CD14-positive monocyte (primary cell): ENCODE data around the gene CENPH. TPM values are rescaled to one million over a fixed set of nuclear protein-coding genes. Genes with fewer than 3 reads are reported as not detected.

Experiments
- DNase-seq, 3 donors: peaks; one replicate each; pipeline ENCODE4 v3.0.0-alpha.2; 2011 to 2022
- H2AFZ ChIP-seq: 2 replicates; pipeline ENCODE4 v1.6.0; 2012; ENCODE audit warnings: mild to moderate bottlenecking, low read depth, low read length, inconsistent platforms; ENCODE audit not compliant: insufficient read depth, poor library complexity, severe bottlenecking
- H3K27ac ChIP-seq, 2 donors: 1 replicate in 1 of 2; 2 replicates in 1 of 2; pipeline ENCODE4 v1.5.1; 2012 to 2013; ENCODE audit warnings: low read length in 2 of 2, control low read depth in 1 of 2, inconsistent platforms in 1 of 2, low read depth in 1 of 2, mild to moderate bottlenecking in 1 of 2
- H3K27me3 ChIP-seq, 2 donors: one replicate each; pipeline versions ENCODE4 v1.6.0 to v1.6.1; 2011 to 2013; ENCODE audit warnings: low read length in 2 of 2; ENCODE audit not compliant: control insufficient read depth in 2 of 2, insufficient read depth in 2 of 2
- H3K36me3 ChIP-seq, 2 donors: replicated peaks in 1 of 2; 1 replicate in 1 of 2; 2 replicates in 1 of 2; pipeline versions ENCODE4 v1.5.1 to v1.6.1; 2012 to 2013; ENCODE audit warnings: low read length in 2 of 2, control low read depth in 1 of 2, inconsistent platforms in 1 of 2, mild to moderate bottlenecking in 1 of 2; ENCODE audit not compliant: insufficient read depth in 2 of 2, control insufficient read depth in 1 of 2
- H3K4me1 ChIP-seq, 2 donors: 1 replicate in 1 of 2; 2 replicates in 1 of 2; pipeline versions ENCODE4 v1.5.1 to v1.6.1; 2012 to 2013; ENCODE audit warnings: low read length in 2 of 2, control low read depth in 1 of 2, inconsistent platforms in 1 of 2, mild to moderate bottlenecking in 1 of 2, moderate library complexity in 1 of 2; ENCODE audit not compliant: insufficient read depth in 2 of 2, control insufficient read depth in 1 of 2
- H3K4me2 ChIP-seq: replicated peaks from 2 replicates; pipeline ENCODE3; 2012; ENCODE audit warnings: low read length, moderate library complexity, mild to moderate bottlenecking; ENCODE audit not compliant: poor library complexity, severe bottlenecking; ENCODE audit errors: extremely low read depth
- H3K4me3 ChIP-seq, 3 experiments: fragments of 200-600 bp in 1 of 3; sonication (generic) in 1 of 3; replicated peaks in 1 of 3; 1 replicate in 2 of 3; 2 replicates in 1 of 3; pipeline ENCODE4 v1.5.1; 2011 to 2013; ENCODE audit warnings: low read length in 3 of 3, mild to moderate bottlenecking in 3 of 3, control low read depth in 2 of 3, low read depth in 2 of 3, inconsistent platforms in 1 of 3, moderate library complexity in 1 of 3
- H3K79me2 ChIP-seq: 2 replicates; pipeline ENCODE4 v1.6.0; 2012; ENCODE audit warnings: mild to moderate bottlenecking, control low read depth, inconsistent platforms, low read length, moderate library complexity; ENCODE audit not compliant: insufficient read depth
- H3K9ac ChIP-seq: 2 replicates; pipeline ENCODE4 v1.6.0; 2017; ENCODE audit warnings: low read length, mild to moderate bottlenecking; ENCODE audit not compliant: insufficient read depth, poor library complexity, severe bottlenecking
- H3K9me3 ChIP-seq, 2 donors: replicated peaks in 1 of 2; 1 replicate in 1 of 2; 2 replicates in 1 of 2; pipeline versions ENCODE4 v1.5.1 to v1.6.1; 2012 to 2013; ENCODE audit warnings: low read length in 2 of 2, control low read depth in 1 of 2; ENCODE audit not compliant: control insufficient read depth in 1 of 2, insufficient read depth in 1 of 2
- H4K20me1 ChIP-seq: 2 replicates; pipeline ENCODE4 v1.6.0; 2012; ENCODE audit warnings: mild to moderate bottlenecking, low read length, control low read depth, moderate library complexity; ENCODE audit not compliant: insufficient read depth
- H3K27ac Mint-ChIP-seq, 7 donors: one replicate each; pipeline ENCODE4 v1.8.0; 2020; ENCODE audit warnings: mild to moderate bottlenecking in 7 of 7, mixed read lengths in 7 of 7, moderate library complexity in 6 of 7, inconsistent platforms in 2 of 7
- H3K27me3 Mint-ChIP-seq, 3 donors: one replicate each; pipeline ENCODE4 v1.8.0; 2021 to 2022; ENCODE audit warnings: low read depth in 3 of 3, mild to moderate bottlenecking in 3 of 3, mixed read lengths in 3 of 3, moderate library complexity in 3 of 3, inconsistent platforms in 1 of 3
- H3K36me3 Mint-ChIP-seq, 2 donors: one replicate each; pipeline ENCODE4 v1.8.0; 2020; ENCODE audit warnings: mixed read lengths in 2 of 2, inconsistent platforms in 1 of 2, mild to moderate bottlenecking in 1 of 2
- H3K4me1 Mint-ChIP-seq: one replicate; pipeline ENCODE4 v1.8.0; 2020; ENCODE audit warnings: mild to moderate bottlenecking, mixed read lengths
- H3K4me3 Mint-ChIP-seq, 2 donors: one replicate each; pipeline ENCODE4 v1.8.0; 2020; ENCODE audit warnings: mild to moderate bottlenecking in 2 of 2, mixed read lengths in 2 of 2, moderate library complexity in 1 of 2
- H3K9me3 Mint-ChIP-seq, 7 donors: one replicate each; pipeline ENCODE4 v1.8.0; 2020 to 2022; ENCODE audit warnings: mixed read lengths in 7 of 7, mild to moderate bottlenecking in 6 of 7, moderate library complexity in 6 of 7, inconsistent platforms in 2 of 7
- CTCF ChIP-seq: fragments of 200-600 bp; IDR thresholded peaks from one replicate; pipeline ENCODE4 v1.8.0; 2022; ENCODE audit warnings: antibody characterized with exemption, mild to moderate bottlenecking
- WGBS: methylation state at CpG from one replicate; pipeline ENCODE4 v1.1.5; 2013; ENCODE audit warnings: missing lambda C conversion rate; ENCODE audit not compliant: insufficient coverage; 5-methylcytosine and 5-hydroxymethylcytosine counted together
- intact Hi-C, 2 donors: fragments of 100-400 bp; cut with micrococcal nuclease; formaldehyde crosslinking; loops; one replicate each; pipeline versions ENCODE4 v1.15.0 to v1.15.1; 2023
- polyA plus RNA-seq, 3 donors: library from polyadenylated mRNA; depleted of rRNA in 1 of 3; unstranded in 2 of 3; stranded (reverse) in 1 of 3; fragments of 300-500 nt in 2 of 3; fragments of >200 nt in 1 of 3; fragmentation: Illumina TruSeq in 2 of 3; gene quantifications; 1 replicate in 2 of 3; 2 replicates in 1 of 3; pipeline ENCODE4 v1.2.3, GENCODE V29; 2012 to 2021

Gene CENPH
- polyA plus RNA-seq, 3 donors = 0.57 to 0.73 (median 0.61) TPM

DNA sequence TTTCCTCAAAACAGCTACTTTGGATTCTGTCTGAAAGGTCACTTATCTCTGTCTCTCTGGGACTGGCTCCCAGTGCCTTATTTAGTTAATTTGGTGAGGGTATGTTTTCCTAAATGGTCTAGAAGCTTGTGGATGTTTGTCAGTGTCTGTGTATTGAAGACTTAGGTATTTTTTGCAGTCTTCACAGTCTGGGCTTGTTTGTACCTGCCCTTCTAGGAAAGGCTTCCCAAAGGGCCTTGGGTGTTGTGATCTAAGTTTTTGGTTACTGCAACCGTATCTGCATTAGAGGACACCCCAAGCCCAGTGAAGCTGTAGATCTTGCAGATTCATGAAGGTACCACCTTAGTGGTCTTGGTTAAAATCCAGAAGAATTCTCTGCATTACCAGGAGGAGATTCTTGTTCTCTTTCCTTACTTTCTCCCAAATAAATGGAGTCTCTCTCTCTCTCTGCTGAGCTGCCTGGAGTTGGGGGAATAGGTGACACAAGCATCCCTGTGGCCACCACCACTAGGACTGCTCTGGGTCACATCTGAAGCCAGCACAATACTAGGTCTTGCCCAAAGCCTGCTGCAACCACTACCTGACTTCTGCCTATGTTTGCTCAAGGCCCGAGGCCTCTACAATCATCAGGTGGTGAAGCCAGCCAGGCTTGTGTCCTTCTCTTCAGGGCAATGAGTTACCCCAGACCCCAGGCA lies 40.3 kb upstream of the CENPH start:
- Histone ChIP-seq H3K4me2 (no peak overlapping the region), H3K27ac (no peak overlapping the region), H3K9me3 (no peaks in the 10 kb centered on the region), H3K27me3 (no peaks in the 10 kb centered on the region), H3K4me1 (peaks cover 0 to 4% of the 10 kb centered on the region in 2 donors), H3K4me3 (no peak overlapping the region), H2AFZ (no peak overlapping the region), H3K36me3 (no peaks in the 10 kb centered on the region), H3K79me2 (no peaks in the 10 kb centered on the region), H4K20me1 (no peaks in the 10 kb centered on the region), H3K9ac (peak overlapping the region; percentile 0)
- peaks cover 8% of the 10 kb centered on the region for H3K4me1 Mint-ChIP-seq
- WGBS = 94% methylated on average over 2 of the region's 2 CpGs
- intact Hi-C loops = no loop called here
- no peak for TF ChIP-seq CTCF
- H3K36me3 Mint-ChIP-seq = no peaks in the 10 kb centered on the region
- H3K9me3 Mint-ChIP-seq = peaks cover 0 to 6% (median 0%) of the 10 kb centered on the region in 7 donors
- DNase-seq = no peak
- no peak overlapping the region for H3K4me3 Mint-ChIP-seq
- H3K27me3 Mint-ChIP-seq = peaks cover 0 to 3% (median 2%) of the 10 kb centered on the region in 3 donors
- peak overlapping the region in 1 of 7 donors; percentile 63 for H3K27ac Mint-ChIP-seq

DNA sequence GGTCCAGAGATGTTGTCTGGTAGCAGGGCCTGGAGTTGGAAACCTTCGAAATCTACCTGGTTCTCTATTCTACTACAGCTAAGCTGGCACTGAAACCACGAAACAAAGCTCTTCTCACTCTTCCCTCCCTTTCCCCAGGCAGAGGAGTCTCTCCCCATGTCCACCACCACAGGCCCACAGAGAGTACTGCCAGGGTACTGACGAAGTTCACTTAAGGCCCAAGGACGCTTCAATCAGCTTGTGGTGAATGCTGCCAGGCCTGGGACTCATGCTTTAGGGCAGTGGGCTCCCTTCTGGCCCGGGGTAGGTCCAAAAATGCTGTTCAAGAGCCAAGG lies 39.7 kb upstream of the CENPH start:
- Histone ChIP-seq H2AFZ (no peak overlapping the region), H3K79me2 (no peaks in the 10 kb centered on the region), H3K4me3 (no peak overlapping the region), H3K36me3 (no peaks in the 10 kb centered on the region), H3K27me3 (no peaks in the 10 kb centered on the region), H3K9ac (peak overlapping the region; percentile 0), H4K20me1 (no peaks in the 10 kb centered on the region), H3K27ac (no peak overlapping the region), H3K4me1 (peaks cover 0 to 4% of the 10 kb centered on the region in 2 donors), H3K4me2 (no peak overlapping the region), H3K9me3 (no peaks in the 10 kb centered on the region)
- no peak for DNase-seq
- no peak overlapping the region for H3K4me3 Mint-ChIP-seq
- peaks cover 0 to 3% (median 2%) of the 10 kb centered on the region in 3 donors for H3K27me3 Mint-ChIP-seq
- no peak for TF ChIP-seq CTCF
- peaks cover 0 to 3% (median 0%) of the 10 kb centered on the region in 7 donors for H3K9me3 Mint-ChIP-seq
- intact Hi-C loops = no loop called here
- H3K27ac Mint-ChIP-seq = no peak overlapping the region
- 97% methylated on average over 4 of the region's 5 CpGs for WGBS
- no peaks in the 10 kb centered on the region for H3K36me3 Mint-ChIP-seq
- H3K4me1 Mint-ChIP-seq = peaks cover 8% of the 10 kb centered on the region
